Keratinocyte (primary cell): ENCODE measurements around the gene CHST8. TPM values are rescaled to one million over a fixed set of nuclear protein-coding genes. Genes with fewer than 3 reads are reported as not detected.

Source experiments
- DNase-seq: peaks from one replicate; pipeline ENCODE4 v3.0.0-alpha.2; 2011; ENCODE audit warnings: low read depth, missing footprints, low spot score
- FAIRE-seq: peaks from 2 replicates; lab custom pipeline; 2011; peaks lifted over from hg19 to GRCh38; lab: Jason Lieb, UNC
- H2AFZ ChIP-seq: 2 replicates; pipeline ENCODE4 v1.6.0; 2012; ENCODE audit warnings: low read length, control low read depth, inconsistent platforms; ENCODE audit not compliant: control insufficient read depth
- H3K27ac ChIP-seq: 2 replicates; pipeline ENCODE4 v1.5.1; 2011; ENCODE audit warnings: low read length; ENCODE audit not compliant: control insufficient read depth, insufficient read depth
- H3K27me3 ChIP-seq: 3 replicates; pipeline ENCODE4 v1.6.0; 2011; ENCODE audit warnings: low read length; ENCODE audit not compliant: control insufficient read depth, insufficient read depth; ENCODE audit errors: extremely low read depth
- H3K36me3 ChIP-seq, 2 experiments: 2 replicates in 1 of 2; 3 replicates in 1 of 2; pipeline ENCODE4 v1.5.1; 2011; ENCODE audit warnings: low read length in 2 of 2, mild to moderate bottlenecking in 1 of 2; ENCODE audit not compliant: control insufficient read depth in 2 of 2, insufficient read depth in 2 of 2; ENCODE audit errors: extremely low read depth in 1 of 2
- H3K4me1 ChIP-seq: 3 replicates; pipeline ENCODE4 v1.5.1; 2011; ENCODE audit warnings: low read length; ENCODE audit not compliant: control insufficient read depth, insufficient read depth; ENCODE audit errors: extremely low read depth
- H3K4me2 ChIP-seq: 3 replicates; pipeline ENCODE4 v1.6.0; 2011; ENCODE audit warnings: low read depth, low read length; ENCODE audit not compliant: control insufficient read depth, insufficient read depth; ENCODE audit errors: extremely low read depth
- H3K4me3 ChIP-seq, 3 experiments: fragments of 200-600 bp in 1 of 3; sonication (generic) in 1 of 3; 2 replicates in 2 of 3; 3 replicates in 1 of 3; pipeline ENCODE4 v1.5.1; 2011 to 2016; ENCODE audit warnings: low read length in 3 of 3, mild to moderate bottlenecking in 3 of 3, control low read depth in 2 of 3, inconsistent platforms in 1 of 3, low read depth in 1 of 3, mixed read lengths in 1 of 3, mixed run types in 1 of 3, moderate library complexity in 1 of 3; ENCODE audit not compliant: control insufficient read depth in 2 of 3, insufficient read depth in 2 of 3; ENCODE audit errors: extremely low read depth in 1 of 3
- H3K79me2 ChIP-seq: 2 replicates; pipeline ENCODE4 v1.6.0; 2012; ENCODE audit warnings: low read length; ENCODE audit not compliant: control insufficient read depth, insufficient read depth
- H3K9ac ChIP-seq: 3 replicates; pipeline ENCODE4 v1.6.0; 2011; ENCODE audit warnings: low read length; ENCODE audit not compliant: control insufficient read depth, insufficient read depth; ENCODE audit errors: extremely low read depth
- H3K9me1 ChIP-seq: 3 replicates; pipeline ENCODE4 v1.6.0; 2011; ENCODE audit warnings: low read length; ENCODE audit not compliant: control insufficient read depth, insufficient read depth; ENCODE audit errors: extremely low read depth
- H3K9me3 ChIP-seq: 2 replicates; pipeline ENCODE4 v1.5.1; 2012; ENCODE audit warnings: low read depth, low read length; ENCODE audit not compliant: control insufficient read depth
- H4K20me1 ChIP-seq: 3 replicates; pipeline ENCODE4 v1.6.0; 2011; ENCODE audit warnings: low read length; ENCODE audit not compliant: control insufficient read depth, insufficient read depth; ENCODE audit errors: extremely low read depth
- CTCF ChIP-seq, 3 experiments: IDR thresholded peaks in 1 of 3; conservative IDR thresholded peaks in 1 of 3; optimal IDR thresholded peaks in 1 of 3; 2 replicates in 2 of 3; 3 replicates in 1 of 3; pipeline versions ENCODE3 to v1.5.1; 2011; ENCODE audit warnings: low read length in 3 of 3, mild to moderate bottlenecking in 3 of 3, moderate library complexity in 2 of 3, control low read depth in 1 of 3, inconsistent platforms in 1 of 3; ENCODE audit not compliant: insufficient read depth in 2 of 3; ENCODE audit errors: extremely low read depth in 1 of 3
- EZH2 ChIP-seq: IDR thresholded peaks from one replicate; pipeline ENCODE4 v1.6.1; 2012; ENCODE audit warnings: inconsistent platforms, mild to moderate bottlenecking, low read length, moderate library complexity
- dilution Hi-C: fragments of 300-500 bp; cut with MboI; formaldehyde crosslinking; loops from one replicate; pipeline ENCODE4 v1.7.0; 2020; ENCODE audit warnings: low sequenced_read_pairs; ENCODE audit not compliant: extremely low pct_ligation_motif_present
- polyA plus RNA-seq, 5 experiments: library from polyadenylated mRNA; depleted of rRNA in 3 of 5; stranded (reverse) in 3 of 5; stranded (forward) in 1 of 5; unstranded in 1 of 5; fragments of >200 nt; gene quantifications; 1 replicate in 1 of 5; 2 replicates in 3 of 5; 3 replicates in 1 of 5; pipeline versions ENCODE4 v1.2.1 to v1.2.3, GENCODE V29; 2011 to 2012; ENCODE audit warnings: missing spikeins in 2 of 5, low read depth in 1 of 5, low replicate concordance in 1 of 5

The CHST8 gene
- polyA plus RNA-seq, 1 donor (not counting 4 experiments of a cell fraction or from before 2014, with no cell fraction given), result not detected

- Histone ChIP-seq H3K4me1 (peaks cover 5% of the 10 kb centered on the region), H3K9me1 (no peaks in the 10 kb centered on the region), H3K4me2 (no peak overlapping the region), H3K27ac (no peak overlapping the region), H4K20me1 (no peaks in the 10 kb centered on the region), H3K4me3 (no peak overlapping the region), H3K27me3 (peaks cover 5% of the 10 kb centered on the region), H3K36me3 (no peaks in the 10 kb centered on the region), H2AFZ (no peak overlapping the region), H3K9me3 (no peaks in the 10 kb centered on the region), H3K9ac (no peak overlapping the region), H3K79me2 (no peaks in the 10 kb centered on the region)
- no peak for TF ChIP-seq EZH2
- no peak for TF ChIP-seq CTCF (optimal IDR thresholded peaks at IDR 0.05 in 1 of 3, IDR thresholded peaks at IDR 0.05 in 1 of 3, conservative IDR thresholded peaks at IDR 0.05 in 1 of 3; ENCODE audit: extremely low read depth in 1 of 3, insufficient read depth in 2 of 3, low read length in 3 of 3)
- FAIRE-seq, result no peak
- dilution Hi-C loops, result no loop called here
- no peak for DNase-seq
These were observed 164.0 kb downstream of the CHST8 start for GRCh38 chr19:33785795-33786194.

- Histone ChIP-seq H3K27ac (no peak overlapping the region), H3K4me2 (no peak overlapping the region), H3K4me1 (peaks cover 5% of the 10 kb centered on the region), H3K9me3 (no peaks in the 10 kb centered on the region), H3K9me1 (no peaks in the 10 kb centered on the region), H3K36me3 (no peaks in the 10 kb centered on the region), H3K79me2 (no peaks in the 10 kb centered on the region), H3K27me3 (peaks cover 4% of the 10 kb centered on the region), H4K20me1 (no peaks in the 10 kb centered on the region), H2AFZ (no peak overlapping the region), H3K4me3 (no peak overlapping the region), H3K9ac (no peak overlapping the region)
- DNase-seq (no peak), FAIRE-seq (no peak)
- dilution Hi-C loops, result no loop called here
- TF ChIP-seq CTCF (optimal IDR thresholded peaks at IDR 0.05 in 1 of 3, IDR thresholded peaks at IDR 0.05 in 1 of 3, conservative IDR thresholded peaks at IDR 0.05 in 1 of 3; ENCODE audit: extremely low read depth in 1 of 3, insufficient read depth in 2 of 3, low read length in 3 of 3) (no peak), EZH2 (no peak)
These were observed 166.9 kb downstream of the CHST8 start for GRCh38 chr19:33788676-33789075.
